HG03432 (cell line): Measurements from ENCODE around the gene PTPN3.
"Not testable (repeated sequence)": the region's sequence is repeated elsewhere in the genome, so short reads cannot be mapped to it uniquely, and the experiment has no call there.

Source experiments
- ATAC-seq: cut with Tn5 transposase; IDR thresholded peaks from one replicate; pipeline ENCODE4 v1.9.1; 2021; ENCODE audit warnings: mild to moderate bottlenecking, moderate library complexity; ENCODE audit not compliant: unreplicated experiment

The PTPN3 gene

DNA sequence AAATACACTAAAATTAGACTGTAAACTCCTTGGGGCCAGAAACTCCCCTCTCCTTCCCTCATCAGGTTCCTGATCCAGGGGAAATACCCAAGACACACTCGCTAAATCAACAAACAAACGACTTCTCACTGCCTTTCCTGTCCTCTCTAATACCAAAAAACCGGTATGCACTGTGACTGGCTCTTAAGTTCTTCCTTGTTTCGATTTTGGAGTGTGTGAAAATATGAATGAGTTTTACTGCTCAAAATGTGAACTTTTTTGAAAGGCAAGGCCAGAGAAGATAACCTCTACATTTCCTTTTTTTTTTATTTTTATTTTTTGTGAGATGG is 96.2 kb downstream of the PTPN3 start:
- no peak for ATAC-seq

GRCh38 chr9:109401169-109401989 is 96.7 kb downstream of the PTPN3 start:
- ATAC-seq, result peak; percentile 38

- ATAC-seq, result peak; percentile 83
Observed at GRCh38 chr9:109399258-109399767, 98.8 kb downstream of the PTPN3 start.

DNA sequence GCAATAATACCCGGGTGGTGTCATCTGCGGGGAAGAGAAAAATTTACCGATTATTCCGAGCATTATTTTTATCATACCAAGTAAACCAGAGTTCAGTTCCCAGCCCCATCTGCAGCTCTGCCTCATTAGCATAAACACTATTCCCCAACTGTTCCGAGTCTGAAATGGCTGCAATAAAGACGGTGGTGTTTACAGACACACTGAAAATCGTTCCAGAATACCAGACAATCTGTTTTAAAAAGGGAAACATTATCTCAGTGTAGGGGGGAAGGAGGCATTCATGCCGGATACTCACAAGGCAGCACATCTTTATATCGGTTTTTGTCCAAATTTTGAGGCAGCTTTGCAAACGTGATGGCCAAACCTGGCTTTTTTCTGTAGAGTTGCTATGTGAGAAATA is 106.9 kb downstream of the PTPN3 start:
- ATAC-seq, result no peak

GRCh38 chr9:109387856-109388255 is 110.3 kb downstream of the PTPN3 start:
- ATAC-seq, result no peak

- no peak for ATAC-seq
Observed at GRCh38 chr9:109387206-109387605, 110.9 kb downstream of the PTPN3 start.

- ATAC-seq, result peak; percentile 24
Observed at GRCh38 chr9:109385499-109385898, 112.6 kb downstream of the PTPN3 start.

- ATAC-seq, result no peak
Observed at GRCh38 chr9:109383947-109384346, 114.2 kb downstream of the PTPN3 start.

- ATAC-seq, result no peak
Observed at GRCh38 chr9:109383356-109383755, 114.8 kb downstream of the PTPN3 start.

- ATAC-seq, result no peak
Observed at GRCh38 chr9:109382585-109382984, 115.5 kb downstream of the PTPN3 start.

- ATAC-seq, result no peak
Observed at GRCh38 chr9:109382182-109382581, 115.9 kb downstream of the PTPN3 start.

DNA sequence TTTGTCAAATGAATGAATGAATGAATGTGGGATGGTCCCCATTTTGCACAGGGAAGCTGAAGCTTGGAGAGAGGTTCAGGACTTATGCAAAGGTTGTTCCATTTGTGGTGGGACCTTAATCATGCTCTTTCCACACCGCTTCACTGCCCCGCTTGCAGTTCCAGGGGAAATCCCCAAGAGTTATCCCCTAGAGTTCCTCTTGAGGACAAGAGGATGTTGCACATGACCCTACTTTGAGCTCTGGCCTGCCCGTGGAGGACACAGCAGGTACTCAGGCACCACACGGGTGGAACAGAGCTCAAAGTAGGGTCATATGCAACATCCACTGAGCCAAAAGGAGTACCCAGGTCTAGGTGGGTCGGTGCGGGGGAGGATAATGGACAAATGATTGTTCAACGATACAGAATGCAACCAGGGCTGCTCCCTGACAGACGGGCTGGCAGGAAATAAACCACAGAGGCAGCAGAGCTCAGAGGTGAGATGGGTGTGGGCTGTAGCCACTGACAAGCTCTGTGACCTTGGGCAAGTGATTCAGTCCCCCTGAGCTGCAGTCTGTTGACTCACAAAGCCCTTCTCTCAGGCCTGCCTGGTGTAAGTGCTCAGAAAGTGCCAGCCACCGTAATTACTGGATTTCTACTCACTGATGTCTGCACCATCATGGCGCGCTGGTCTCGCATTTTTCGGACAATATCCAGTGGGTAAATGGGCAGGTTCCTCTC is 116.9 kb downstream of the PTPN3 start:
- peak; percentile 77 for ATAC-seq

DNA sequence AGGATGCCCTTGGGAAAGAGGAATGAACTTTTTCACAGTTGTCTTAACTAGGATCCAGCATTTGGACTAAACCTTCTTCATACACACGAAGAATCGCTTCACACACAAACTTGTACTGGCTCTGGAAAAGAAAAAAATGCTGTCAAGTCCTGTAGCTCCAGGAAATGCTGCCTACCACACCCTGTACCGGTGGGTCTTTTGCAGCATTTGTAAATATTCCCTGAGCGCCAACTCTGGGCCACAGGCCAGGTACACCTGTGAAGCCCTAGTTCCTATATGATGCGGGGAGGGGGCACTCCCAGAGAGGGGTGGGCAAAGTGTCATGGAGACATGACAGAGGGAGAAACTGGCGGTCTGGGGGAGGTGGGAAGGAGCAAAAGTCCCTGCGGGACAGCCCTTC is 118.6 kb downstream of the PTPN3 start:
- ATAC-seq, result no peak

GRCh38 chr9:109378316-109378715 is 119.8 kb downstream of the PTPN3 start:
- ATAC-seq, result no peak

GRCh38 chr9:109372246-109372645 is 125.9 kb downstream of the PTPN3 start:
- no peak for ATAC-seq

DNA sequence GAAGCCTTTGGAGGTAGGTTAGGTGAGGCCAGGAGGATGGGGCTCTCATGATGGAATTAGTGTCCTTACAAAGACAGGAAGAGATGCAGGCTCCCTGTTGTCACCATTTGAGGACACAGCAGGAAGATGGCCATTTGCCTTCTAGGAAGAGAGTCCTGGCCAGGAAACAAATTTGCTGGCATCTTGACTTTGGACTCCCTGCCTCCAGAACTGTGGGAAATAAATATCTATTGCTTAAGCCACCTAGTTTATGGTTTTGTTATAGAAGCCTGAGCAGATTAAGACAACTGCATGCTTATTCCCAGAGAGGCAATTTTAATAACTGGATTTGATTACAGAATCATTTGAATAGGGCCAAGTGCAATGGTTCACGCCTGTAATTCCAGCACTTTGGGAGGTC is 126.7 kb downstream of the PTPN3 start:
- ATAC-seq, result no peak

DNA sequence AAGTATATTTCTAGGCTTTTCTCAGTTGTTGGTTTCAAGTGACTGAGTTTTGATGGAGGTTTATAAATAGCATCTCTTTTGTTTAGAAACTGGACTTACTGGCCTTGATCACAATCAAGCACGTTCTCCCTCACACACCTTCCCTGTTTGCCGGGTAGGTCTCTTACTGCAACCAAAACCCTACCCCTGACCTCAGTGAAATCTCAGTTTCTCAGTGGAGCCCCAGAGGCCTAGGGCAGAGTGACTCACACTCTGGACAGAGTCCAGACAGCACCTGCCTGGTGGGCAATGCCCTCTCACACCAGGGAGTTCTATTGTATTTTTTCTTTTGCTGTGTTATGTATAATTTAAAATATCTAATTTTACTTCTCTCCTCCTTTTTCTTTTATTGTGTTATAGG is 128.8 kb downstream of the PTPN3 start:
- peak; percentile 96 for ATAC-seq

DNA sequence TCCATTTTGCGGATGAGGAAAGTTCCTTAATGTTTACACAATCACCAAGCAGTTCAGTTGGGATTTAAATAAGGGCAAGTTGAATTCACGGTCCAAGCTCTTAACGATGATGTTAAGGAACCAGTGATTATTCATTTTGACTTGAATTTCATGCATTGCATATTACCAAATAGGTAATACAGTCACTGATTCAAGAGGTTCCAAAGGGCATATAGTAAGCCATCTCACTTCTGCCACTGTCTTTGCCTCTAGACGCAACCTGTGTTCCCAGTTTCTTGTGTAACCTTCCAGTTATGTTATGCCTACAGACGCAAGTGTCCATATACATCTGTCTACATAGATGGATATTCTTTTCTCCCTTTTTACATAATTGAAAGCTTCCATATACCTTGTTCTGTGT is 137.3 kb downstream of the PTPN3 start:
- ATAC-seq, result no peak

DNA sequence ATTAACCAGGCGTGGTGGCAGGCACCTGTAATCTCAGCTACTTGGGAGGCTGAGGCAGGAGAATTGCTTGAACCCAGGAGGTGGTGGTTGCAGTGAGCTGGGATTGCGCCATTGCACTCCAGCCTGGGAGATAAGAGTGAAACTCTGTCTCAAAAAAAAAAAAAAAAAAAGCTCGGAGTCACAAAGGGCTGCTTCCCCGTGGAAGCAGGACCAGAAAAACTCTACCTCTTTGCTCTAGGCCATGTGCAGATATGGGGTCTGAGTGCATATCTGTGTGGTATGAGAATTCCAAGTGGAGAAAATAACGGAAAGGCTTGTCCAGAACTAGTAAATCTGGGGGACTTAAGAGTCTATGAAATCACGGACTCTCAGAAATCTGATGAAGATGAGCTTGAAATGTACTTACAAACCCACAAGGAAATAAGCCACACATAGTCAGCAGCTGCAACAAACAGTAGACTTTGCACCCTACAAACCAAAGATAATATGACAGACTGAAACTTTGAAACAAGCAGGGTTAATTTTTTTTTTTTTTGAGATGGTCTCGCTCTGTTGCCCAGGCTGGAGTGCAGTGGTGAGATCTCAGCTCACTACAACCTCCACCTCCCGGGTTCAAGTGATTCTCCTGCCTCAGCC is 139.0 kb downstream of the PTPN3 start:
- ATAC-seq, result not testable (repeated sequence)

- no peak for ATAC-seq
Observed at GRCh38 chr9:109355564-109356297, 142.4 kb downstream of the PTPN3 start.

GRCh38 chr9:109354190-109354589 is 143.9 kb downstream of the PTPN3 start:
- ATAC-seq, result no peak
